Memory B cell (primary cell): ENCODE data around the gene AACS.

ENCODE experiments used
- ATAC-seq: fragments of 150-1000 bp; cut with Tn5 transposase; 2 replicates; pipeline ENCODE4 v1.10.0; 2021; ENCODE audit warnings: low read depth, mild to moderate bottlenecking, moderate library complexity
- DNase-seq, 2 donors: peaks; one replicate each; pipeline ENCODE4 v3.0.0; 2022; ENCODE audit warnings: low spot score in 2 of 2
- H3K27ac Mint-ChIP-seq: one replicate; pipeline ENCODE4 v1.8.0; 2022; ENCODE audit warnings: mild to moderate bottlenecking, moderate library complexity, mixed read lengths
- H3K27me3 Mint-ChIP-seq: one replicate; pipeline ENCODE4 v1.8.0; 2022; ENCODE audit warnings: mixed read lengths
- H3K36me3 Mint-ChIP-seq: one replicate; pipeline ENCODE4 v1.8.0; 2022; ENCODE audit warnings: mild to moderate bottlenecking, mixed read lengths
- H3K4me1 Mint-ChIP-seq: one replicate; pipeline ENCODE4 v1.8.0; 2022; ENCODE audit warnings: mixed read lengths
- H3K4me3 Mint-ChIP-seq: one replicate; pipeline ENCODE4 v1.8.0; 2022; ENCODE audit warnings: mild to moderate bottlenecking, moderate library complexity, mixed read lengths
- H3K9me3 Mint-ChIP-seq: one replicate; pipeline ENCODE4 v1.8.0; 2022; ENCODE audit warnings: mixed read lengths

The AACS gene

DNA sequence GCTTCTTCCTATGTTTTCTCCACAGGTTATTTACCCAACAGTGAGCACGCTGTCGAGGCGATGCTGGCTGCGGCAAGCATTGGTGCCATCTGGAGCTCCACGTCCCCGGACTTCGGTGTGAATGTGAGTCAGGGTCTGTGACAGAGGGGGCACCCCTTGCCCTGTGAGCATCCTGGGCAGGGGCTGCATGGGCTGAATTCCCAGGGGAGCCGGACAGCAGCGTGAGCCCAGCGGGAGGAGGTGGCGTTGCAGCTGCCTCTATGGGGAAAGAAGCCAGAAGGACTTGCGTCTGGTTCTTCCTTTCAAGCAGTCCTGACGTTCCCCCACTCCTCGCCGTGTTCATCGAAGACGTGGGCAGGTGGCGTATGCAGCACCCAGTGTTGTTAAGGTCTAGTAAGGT, 26.2 kb downstream of the AACS start:
- DNase-seq (no peak), ATAC-seq (no peak)
- Mint-ChIP-seq H3K27ac (no peak overlapping the region), H3K36me3 (peaks cover 11% of the 10 kb centered on the region), H3K4me3 (no peak overlapping the region), H3K9me3 (no peaks in the 10 kb centered on the region), H3K27me3 (no peaks in the 10 kb centered on the region), H3K4me1 (no peaks in the 10 kb centered on the region)

DNA sequence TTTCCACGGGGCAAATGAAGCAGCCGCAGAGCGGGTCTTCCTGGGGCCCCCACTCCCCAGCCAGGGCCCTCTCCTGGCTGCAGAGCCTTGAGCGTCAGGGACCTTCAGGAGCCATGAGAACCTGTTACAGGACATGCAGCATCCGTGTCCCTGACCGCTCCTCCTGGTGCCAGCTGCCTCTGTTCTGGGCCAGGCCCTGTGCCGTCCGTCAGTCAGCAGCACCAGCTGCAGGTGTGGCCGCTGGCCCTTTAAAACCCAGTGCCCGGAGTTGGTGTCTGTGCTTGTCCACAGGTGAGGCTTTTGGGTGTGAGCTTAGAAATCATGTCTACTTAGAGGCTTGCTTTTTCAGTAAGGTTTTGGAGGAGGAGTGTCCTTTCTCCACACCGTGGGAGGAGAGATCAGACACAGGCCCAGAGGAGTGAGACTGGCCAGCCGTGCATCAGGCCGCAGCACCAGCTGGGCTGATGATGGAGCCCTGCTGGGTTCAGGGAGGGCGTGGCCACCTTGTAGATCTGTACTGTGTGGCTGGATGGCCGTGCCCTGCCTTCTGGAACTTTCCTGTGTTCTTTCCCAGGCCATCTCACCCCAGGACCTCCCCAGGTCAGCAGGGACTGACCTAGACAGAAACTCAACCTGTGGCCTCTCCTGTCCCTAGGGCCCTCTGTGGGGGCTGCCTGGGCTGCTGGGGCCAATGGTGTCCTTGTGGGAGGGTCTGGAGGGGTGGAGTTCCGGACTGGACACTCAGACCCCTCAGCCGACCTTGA, 27.1 kb downstream of the AACS start:
- Mint-ChIP-seq H3K36me3 (peaks cover 9% of the 10 kb centered on the region), H3K27ac (no peak overlapping the region), H3K4me1 (no peaks in the 10 kb centered on the region), H3K9me3 (no peaks in the 10 kb centered on the region), H3K4me3 (no peak overlapping the region), H3K27me3 (no peaks in the 10 kb centered on the region)
- ATAC-seq: no peak
- DNase-seq: no peak

DNA sequence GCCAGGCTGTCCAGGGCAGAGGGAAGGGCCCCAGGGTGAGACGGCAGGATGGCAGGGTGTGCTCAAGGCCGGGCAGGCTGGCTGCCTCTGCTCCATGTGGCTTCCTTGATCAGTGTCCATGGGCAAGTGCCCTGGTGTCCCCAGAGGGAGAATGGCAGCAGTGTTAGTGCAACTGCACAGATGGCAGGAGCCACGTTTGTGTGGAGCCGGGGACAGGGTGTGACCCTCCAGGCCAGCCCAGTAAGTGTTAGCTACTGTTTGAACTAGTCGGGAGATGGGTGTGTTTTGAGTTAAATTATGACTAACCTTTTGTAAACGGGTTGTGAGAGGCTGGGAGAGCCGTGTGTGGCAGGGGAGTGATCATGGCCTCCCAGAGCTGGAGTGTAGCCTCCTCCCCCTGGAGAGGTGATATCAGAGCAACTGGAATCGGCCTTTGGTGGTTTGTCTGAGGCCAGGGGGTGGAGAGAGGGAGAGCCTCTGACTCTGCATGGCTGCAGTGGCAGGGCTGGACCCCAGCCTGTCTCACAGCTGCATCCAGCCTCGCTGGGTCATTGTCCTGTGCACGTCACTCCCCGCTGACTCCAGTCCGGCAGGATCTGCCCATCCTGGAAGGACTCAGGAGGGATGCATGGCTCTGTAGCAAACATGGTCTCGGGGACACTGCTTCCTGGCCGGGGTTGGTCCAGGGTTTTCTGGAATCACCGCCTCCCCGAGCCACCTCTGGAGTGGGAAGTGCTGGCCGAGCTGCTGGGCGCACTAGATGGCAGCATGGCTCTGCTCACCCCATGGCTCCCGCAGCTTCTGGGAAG, 27.8 kb downstream of the AACS start:
- DNase-seq: no peak
- no peak for ATAC-seq
- Mint-ChIP-seq H3K4me3 (no peak overlapping the region), H3K27ac (no peak overlapping the region), H3K36me3 (peaks cover 9% of the 10 kb centered on the region), H3K4me1 (no peaks in the 10 kb centered on the region), H3K9me3 (no peaks in the 10 kb centered on the region), H3K27me3 (no peaks in the 10 kb centered on the region)

DNA sequence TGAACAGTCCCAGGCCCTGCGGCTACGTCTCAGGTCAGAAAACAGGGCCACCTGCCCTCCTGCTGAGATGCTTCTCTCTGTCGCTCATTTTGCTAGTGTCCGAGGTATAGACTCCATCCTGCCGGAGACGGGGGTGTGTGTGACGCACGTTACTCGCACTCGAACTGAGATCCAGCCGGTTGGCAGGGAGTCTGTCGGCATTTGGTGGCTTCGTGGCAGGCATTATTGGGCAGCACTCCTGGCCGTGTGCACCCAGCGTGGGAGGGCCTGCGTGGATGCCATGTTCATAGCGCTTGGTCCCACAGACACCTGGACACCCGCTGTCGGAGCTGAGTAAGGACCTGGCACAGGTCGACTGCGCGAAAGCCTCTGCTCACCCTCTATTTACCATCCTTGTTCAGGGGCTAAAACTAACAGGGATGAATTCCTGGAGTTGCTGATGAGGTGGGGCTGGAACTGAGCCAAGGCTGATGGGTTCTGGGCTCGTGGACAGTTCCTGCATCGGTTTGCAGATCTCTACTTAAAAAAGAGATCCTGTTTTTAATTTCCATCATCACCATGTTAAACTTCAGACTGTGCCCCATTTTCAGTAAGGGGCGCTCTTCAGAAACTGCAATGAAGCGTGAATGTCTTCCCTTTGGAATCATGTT, 28.6 kb downstream of the AACS start:
- ATAC-seq (no peak), DNase-seq (no peak)
- Mint-ChIP-seq H3K27ac (no peak overlapping the region), H3K4me3 (no peak overlapping the region), H3K9me3 (no peaks in the 10 kb centered on the region), H3K27me3 (no peaks in the 10 kb centered on the region), H3K36me3 (peaks cover 9% of the 10 kb centered on the region), H3K4me1 (no peaks in the 10 kb centered on the region)

DNA sequence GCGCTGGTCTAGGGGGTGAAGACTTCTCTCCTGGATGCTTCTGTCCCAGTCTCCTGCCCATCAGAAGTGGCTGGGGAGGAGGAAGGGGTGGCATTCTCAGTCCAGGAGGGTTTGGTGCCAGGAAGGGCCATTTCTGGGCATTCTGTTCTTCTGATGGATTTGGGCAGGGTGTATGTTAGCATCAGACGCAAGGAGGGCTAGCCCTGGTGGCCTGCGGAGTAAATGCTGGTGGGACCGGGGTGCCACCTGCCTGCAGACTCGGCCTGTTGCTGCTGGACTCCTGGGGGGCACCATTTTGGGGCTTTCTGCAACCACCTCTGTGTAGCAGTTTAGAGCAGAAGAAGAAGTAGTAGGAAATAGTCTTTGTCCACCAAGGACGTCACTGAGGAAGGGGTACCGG, 31.7 kb downstream of the AACS start:
- Mint-ChIP-seq H3K9me3 (no peaks in the 10 kb centered on the region), H3K4me3 (no peak overlapping the region), H3K27me3 (no peaks in the 10 kb centered on the region), H3K4me1 (no peaks in the 10 kb centered on the region), H3K36me3 (peaks cover 9% of the 10 kb centered on the region), H3K27ac (no peak overlapping the region)
- no peak for ATAC-seq
- no peak for DNase-seq

DNA sequence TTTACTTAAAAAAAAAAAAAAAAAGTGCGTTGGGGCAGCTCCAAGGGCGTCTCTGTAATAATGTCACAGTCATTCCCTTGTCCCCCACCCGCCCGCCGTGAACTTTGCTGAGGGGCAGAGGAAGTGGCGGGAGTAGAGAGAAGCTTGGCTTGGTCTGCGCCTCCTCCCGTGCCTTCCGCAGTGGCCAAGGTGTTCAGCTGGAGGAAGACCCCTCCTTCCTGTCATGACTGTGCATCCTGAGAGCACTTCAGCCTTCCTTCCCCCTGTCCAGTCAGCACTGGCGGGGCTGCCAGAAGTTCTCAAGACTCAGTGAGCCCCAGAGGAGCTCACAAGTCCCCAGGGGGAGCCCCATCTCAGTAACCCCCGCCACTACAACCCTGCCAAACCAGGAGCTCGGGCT, 32.2 kb downstream of the AACS start:
- Mint-ChIP-seq H3K27ac (no peak overlapping the region), H3K36me3 (peaks cover 7% of the 10 kb centered on the region), H3K4me3 (no peak overlapping the region), H3K4me1 (no peaks in the 10 kb centered on the region), H3K27me3 (no peaks in the 10 kb centered on the region), H3K9me3 (no peaks in the 10 kb centered on the region)
- ATAC-seq (no peak), DNase-seq (no peak)

DNA sequence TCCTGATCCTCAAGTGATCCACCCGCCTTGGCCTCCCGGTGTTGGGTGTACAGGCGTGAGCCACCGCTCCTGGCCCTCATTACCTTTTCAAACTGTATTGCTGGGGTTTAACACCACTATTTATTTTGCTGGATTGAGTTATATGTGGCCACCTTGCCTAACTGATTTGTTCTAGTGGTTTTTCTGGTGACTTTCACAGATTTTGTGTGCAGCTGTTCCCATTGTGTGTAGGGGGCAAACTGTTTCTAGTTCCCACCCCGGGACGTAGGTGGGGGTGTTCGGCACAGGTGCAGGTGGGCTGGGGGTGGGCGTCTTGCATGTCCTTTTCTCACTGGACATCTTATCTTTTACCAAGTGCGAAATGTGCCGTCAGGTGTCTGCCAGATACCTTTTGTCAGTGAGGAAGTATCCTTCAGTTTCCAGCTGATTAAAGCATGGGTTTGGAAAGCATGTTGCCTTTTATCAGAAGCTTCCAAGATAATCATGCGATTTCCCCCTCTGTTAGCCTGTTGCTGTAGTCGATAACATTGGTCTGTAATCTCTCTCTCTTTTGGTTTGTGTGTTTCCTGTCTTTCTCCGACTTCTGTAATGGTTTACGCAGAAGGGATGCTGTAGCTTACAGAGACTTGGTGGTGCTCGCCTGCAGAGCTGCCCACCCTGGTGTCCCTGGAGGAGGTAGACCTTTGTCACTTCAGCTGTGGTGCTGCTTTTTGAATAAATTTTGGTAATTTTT, 33.6 kb downstream of the AACS start:
- Mint-ChIP-seq H3K27ac (no peak overlapping the region), H3K4me1 (no peaks in the 10 kb centered on the region), H3K27me3 (no peaks in the 10 kb centered on the region), H3K4me3 (no peak overlapping the region), H3K36me3 (peaks cover 7% of the 10 kb centered on the region), H3K9me3 (no peaks in the 10 kb centered on the region)
- no peak for ATAC-seq
- no peak for DNase-seq

DNA sequence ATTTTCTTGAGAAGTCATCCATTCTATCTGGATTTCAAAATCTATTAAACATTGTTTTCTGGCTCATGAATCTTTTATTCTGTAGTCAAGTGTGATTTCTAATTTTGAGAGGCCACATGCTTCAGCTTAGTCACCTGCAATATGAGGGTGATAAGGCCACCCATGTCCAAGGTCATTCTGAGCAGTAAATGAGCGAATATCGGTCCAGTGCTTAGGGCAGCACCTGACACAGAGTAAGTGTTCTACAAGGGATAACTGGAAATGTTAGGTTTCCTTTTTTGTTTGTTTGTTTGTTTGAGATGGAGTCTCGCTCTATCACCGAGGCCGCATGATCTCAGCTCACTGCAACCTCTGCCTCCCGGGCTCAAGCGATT, 34.2 kb downstream of the AACS start:
- H3K27ac Mint-ChIP-seq: no peak overlapping the region
- no peak for ATAC-seq
- H3K36me3 Mint-ChIP-seq: peaks cover 9% of the 10 kb centered on the region
- H3K4me1 Mint-ChIP-seq: no peaks in the 10 kb centered on the region
- no peak for DNase-seq
- no peaks in the 10 kb centered on the region for H3K9me3 Mint-ChIP-seq
- no peaks in the 10 kb centered on the region for H3K27me3 Mint-ChIP-seq
- no peak overlapping the region for H3K4me3 Mint-ChIP-seq

DNA sequence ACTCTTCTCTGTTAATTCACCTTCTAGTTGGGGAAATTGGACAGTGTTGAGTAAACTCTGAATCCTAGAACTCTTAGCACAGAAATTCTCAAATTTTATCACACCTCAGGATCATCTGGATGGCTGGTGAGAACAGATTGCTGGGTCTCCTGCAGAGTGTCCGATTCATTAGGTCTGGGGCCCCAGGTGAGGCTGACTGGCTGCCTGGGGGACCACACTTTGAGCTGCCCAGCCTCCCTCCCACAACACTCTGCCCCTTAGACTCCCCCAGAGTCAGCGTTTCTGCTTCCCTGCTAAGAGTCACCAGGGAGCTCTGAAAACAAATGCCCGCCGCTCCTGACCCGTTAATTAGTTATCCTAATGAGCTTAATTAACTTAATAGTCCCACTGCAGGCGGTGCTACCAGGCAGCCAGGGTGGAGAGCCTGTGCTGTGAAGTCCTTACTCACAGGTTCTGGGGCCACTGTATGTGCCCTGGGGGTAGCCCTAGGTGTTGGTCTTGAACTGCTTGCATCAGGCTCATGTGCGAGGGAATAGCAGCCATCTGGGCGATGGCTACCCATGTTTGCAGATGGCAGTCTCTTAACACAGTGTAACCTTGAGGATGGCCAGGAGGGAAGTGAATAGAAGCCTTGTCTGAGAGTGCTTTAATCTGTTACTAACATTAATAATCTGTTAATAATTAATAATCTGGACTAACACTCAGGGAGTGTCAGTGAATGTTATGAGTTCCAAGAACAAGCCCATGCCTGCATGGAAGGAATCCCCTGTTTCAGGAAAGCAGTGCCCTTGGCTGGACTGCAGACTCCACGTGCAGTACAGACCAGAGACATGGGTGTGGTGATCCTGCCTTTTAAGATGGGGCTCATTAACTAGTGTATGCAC, 35.6 kb downstream of the AACS start:
- Mint-ChIP-seq H3K27me3 (no peaks in the 10 kb centered on the region), H3K9me3 (no peaks in the 10 kb centered on the region), H3K4me3 (no peak overlapping the region), H3K4me1 (no peaks in the 10 kb centered on the region), H3K36me3 (peaks cover 11% of the 10 kb centered on the region), H3K27ac (no peak overlapping the region)
- ATAC-seq (no peak), DNase-seq (no peak)

DNA sequence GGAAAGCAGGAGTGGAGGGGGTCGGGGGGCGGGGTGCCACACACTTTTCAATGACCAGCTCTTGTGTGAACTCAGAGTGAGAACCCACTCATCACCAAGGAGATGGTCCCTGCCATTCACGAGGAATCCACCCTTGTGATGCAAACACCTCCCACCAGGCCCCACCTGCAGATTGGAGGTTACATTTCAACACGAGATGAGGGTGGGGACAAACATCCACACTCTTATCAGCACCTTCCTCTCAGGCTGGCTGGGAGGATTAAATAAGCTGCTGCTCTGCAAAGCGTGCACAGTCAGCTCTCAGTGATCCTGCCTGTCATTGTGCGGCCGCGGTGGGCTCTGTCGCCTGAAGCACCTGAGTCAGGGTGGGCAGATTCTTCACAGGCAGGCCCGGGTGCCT, 39.7 kb downstream of the AACS start:
- Mint-ChIP-seq H3K9me3 (no peaks in the 10 kb centered on the region), H3K27me3 (no peaks in the 10 kb centered on the region), H3K36me3 (peaks cover 17% of the 10 kb centered on the region), H3K4me1 (no peaks in the 10 kb centered on the region), H3K4me3 (no peak overlapping the region), H3K27ac (no peak overlapping the region)
- no peak for ATAC-seq
- no peak for DNase-seq

DNA sequence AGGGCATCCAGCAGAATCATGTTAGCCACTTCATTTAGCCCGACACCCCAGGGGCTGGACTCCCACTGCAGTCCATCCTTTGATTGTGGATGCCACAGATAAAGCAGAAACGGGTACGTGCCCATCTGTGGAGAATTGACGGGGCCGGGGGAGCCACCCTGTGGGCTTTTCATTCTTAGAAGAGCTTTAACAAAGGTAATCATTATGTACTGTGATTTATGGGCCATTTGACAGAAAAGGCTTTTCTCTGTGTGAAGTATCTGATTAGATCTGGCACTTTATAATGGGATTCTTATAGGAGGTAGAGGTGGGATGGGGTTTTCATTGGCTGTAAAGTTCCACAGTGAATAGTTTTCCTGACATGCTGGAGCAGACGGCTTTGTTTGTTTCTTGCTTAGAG, 40.4 kb downstream of the AACS start:
- Mint-ChIP-seq H3K4me1 (no peaks in the 10 kb centered on the region), H3K4me3 (no peak overlapping the region), H3K36me3 (peaks cover 20% of the 10 kb centered on the region), H3K27me3 (no peaks in the 10 kb centered on the region), H3K27ac (no peak overlapping the region), H3K9me3 (no peaks in the 10 kb centered on the region)
- no peak for ATAC-seq
- no peak for DNase-seq

DNA sequence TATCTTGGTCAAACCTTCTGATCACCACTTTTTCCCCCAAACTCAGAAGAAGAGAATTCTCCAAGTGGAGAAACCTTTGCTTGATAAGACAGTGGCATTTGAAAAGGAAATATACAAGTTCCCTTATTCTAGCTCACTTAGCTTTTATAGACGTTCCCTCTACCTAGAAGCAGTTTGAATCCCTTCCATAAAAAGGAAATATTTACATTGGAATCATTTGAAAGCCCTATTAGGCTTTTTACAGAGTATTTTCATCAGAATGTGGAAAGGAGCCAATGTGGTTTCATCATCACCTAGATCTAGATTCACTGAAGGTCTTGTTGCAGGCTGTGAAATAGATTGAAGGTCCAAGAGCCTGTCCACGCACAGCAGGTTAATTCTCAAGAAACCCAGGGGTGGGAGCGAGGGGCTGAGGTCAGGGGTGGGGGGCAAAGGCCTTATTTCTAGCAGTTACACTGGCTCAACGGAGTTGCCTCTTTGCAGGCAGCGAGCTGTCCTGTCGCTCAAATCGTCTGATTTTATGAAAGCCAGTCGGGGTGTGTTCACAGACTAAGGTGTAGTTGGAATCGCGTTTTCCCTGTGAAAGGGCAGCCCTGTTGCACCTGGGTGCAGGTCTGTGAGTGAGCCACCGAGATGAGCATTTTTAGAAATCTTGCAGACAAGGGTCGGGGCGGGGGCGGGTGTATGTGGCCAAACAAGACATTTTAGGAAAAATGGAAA, 45.6 kb downstream of the AACS start:
- DNase-seq: no peak
- H3K9me3 Mint-ChIP-seq: no peaks in the 10 kb centered on the region
- ATAC-seq: no peak
- no peak overlapping the region for H3K4me3 Mint-ChIP-seq
- H3K27me3 Mint-ChIP-seq: no peaks in the 10 kb centered on the region
- H3K36me3 Mint-ChIP-seq: peaks cover 24% of the 10 kb centered on the region
- peaks cover 7% of the 10 kb centered on the region for H3K4me1 Mint-ChIP-seq
- H3K27ac Mint-ChIP-seq: no peak overlapping the region

DNA sequence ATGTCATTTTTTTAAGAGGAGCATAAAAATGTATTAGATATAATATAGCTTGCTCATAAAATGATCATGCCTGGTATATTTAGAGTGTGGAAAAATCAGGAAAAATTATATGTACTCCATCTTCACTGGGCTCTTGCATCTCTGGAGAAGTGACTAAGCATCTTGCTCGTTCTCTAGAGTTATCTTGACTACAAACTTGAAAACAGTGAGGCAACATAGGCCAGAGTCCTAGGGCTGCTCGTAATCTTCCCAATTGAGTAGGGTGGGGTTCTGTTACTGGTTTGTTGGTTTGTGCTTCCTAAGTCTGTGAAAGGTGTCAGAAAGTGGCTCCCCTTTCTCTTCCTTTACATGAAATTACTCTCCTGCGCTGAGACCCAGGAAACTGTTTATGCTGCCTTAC, 46.2 kb downstream of the AACS start:
- no peak for ATAC-seq
- Mint-ChIP-seq H3K4me3 (no peak overlapping the region), H3K9me3 (no peaks in the 10 kb centered on the region), H3K27ac (no peak overlapping the region), H3K27me3 (no peaks in the 10 kb centered on the region), H3K36me3 (peaks cover 25% of the 10 kb centered on the region), H3K4me1 (peaks cover 7% of the 10 kb centered on the region)
- DNase-seq: no peak
